Activated CD8-positive, alpha-beta memory T cell treated with anti-CD3 and anti-CD28 coated beads for 1 hour (primary cell): ENCODE measurements around the gene EEIG1.
"Not testable (repeated sequence)": the region's sequence is repeated elsewhere in the genome, so short reads cannot be mapped to it uniquely, and the experiment has no call there.

Source experiments
- DNase-seq, 2 donors: peaks; one replicate each; pipeline ENCODE4 v3.0.0-alpha.2; 2020; ENCODE audit warnings: low read depth in 1 of 2; ENCODE audit errors: extremely low read depth in 1 of 2

Gene EEIG1

GRCh38 chr9:127980706-127981558, at the start of gene EEIG1:
Gene EEIG1 (minus strand): TSS chr9:127980989. CDS start chr9:127980137, 852 bp downstream.
- DNase-seq: peak; percentile 85 to 96

- DNase-seq: no peak
Observed at GRCh38 chr9:128027705-128028104, 46.9 kb upstream of the EEIG1 start.

GRCh38 chr9:128026773-128027541, 46.2 kb upstream of the EEIG1 start:
- DNase-seq: no peak

GRCh38 chr9:128026255-128026772, 45.5 kb upstream of the EEIG1 start:
- peak; percentile 48 to 53 for DNase-seq

GRCh38 chr9:128025736-128026135, 44.9 kb upstream of the EEIG1 start:
- no peak for DNase-seq

- no peak for DNase-seq
Observed at GRCh38 chr9:128024761-128025308, 44.0 kb upstream of the EEIG1 start.

GRCh38 chr9:128023671-128024070, 42.9 kb upstream of the EEIG1 start:
- not testable (repeated sequence) for DNase-seq

- DNase-seq: no peak
Observed at GRCh38 chr9:128022886-128023285, 42.1 kb upstream of the EEIG1 start.

- DNase-seq: no peak
Observed at GRCh38 chr9:128021098-128021497, 40.3 kb upstream of the EEIG1 start.

- no peak for DNase-seq
Observed at GRCh38 chr9:128020692-128021091, 39.9 kb upstream of the EEIG1 start.

- DNase-seq: no peak
Observed at GRCh38 chr9:128015696-128016095, 34.9 kb upstream of the EEIG1 start.

GRCh38 chr9:128011071-128011817, 30.5 kb upstream of the EEIG1 start:
- DNase-seq: no peak

- DNase-seq: no peak
Observed at GRCh38 chr9:128009639-128010038, 28.9 kb upstream of the EEIG1 start.

- no peak for DNase-seq
Observed at GRCh38 chr9:128008171-128008570, 27.4 kb upstream of the EEIG1 start.

- peak; percentile 83 to 87 for DNase-seq
Observed at GRCh38 chr9:128007566-128008138, 26.9 kb upstream of the EEIG1 start.

GRCh38 chr9:128006332-128006996, 25.7 kb upstream of the EEIG1 start:
- no peak for DNase-seq

- DNase-seq: no peak
Observed at GRCh38 chr9:128005923-128006322, 25.1 kb upstream of the EEIG1 start.

GRCh38 chr9:128003966-128004604, 23.3 kb upstream of the EEIG1 start:
- DNase-seq: no peak

GRCh38 chr9:128002959-128003358, 22.2 kb upstream of the EEIG1 start:
- DNase-seq: no peak
